ENCODE results near the gene CCDC188. TPM values are rescaled to one million over a fixed set of nuclear protein-coding genes. Genes with fewer than 3 reads are reported as not detected.
A peak's percentile ranks its signal among the peaks of the same experiment; 100 is the strongest.

Gene CCDC188
- total RNA-seq, 1 experiment from 2014 or later: not detected

DNA sequence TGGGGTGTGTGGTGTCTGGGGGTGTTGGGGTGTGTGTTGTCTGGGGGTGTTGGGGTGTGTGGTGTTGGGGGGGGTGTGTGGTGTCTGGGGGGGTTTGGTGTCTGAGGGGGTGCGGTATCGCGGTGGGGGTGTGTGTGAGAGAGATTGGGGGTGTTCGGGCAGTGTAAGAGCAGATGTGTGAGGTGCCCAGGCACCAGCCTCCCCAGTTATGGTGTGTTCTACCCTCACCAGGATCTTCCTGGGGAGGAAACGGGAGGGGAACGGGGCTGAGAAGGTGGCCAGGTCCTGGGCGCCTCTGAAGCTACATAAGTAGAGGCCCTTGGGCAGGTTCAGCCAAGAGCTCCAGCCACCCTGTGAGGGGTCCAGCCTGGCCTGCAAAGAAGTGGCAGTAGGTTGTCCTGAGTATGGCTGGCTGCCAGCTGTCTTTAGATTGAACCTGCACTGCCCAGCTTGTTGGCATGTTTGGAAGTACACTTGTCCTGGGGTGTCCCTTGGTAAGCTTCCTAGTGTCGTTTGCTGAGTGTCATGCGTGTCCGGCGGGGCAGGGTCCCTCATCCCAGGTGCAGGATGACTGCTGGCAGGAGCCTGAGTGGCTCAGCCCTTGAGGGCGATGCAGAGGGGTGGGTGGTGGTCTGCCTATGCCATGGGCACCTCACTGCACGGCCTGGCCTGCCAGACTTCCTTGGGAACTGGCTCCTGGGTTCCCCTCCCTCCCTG, 27.3 kb downstream of the CCDC188 start:
- H3K4me3 ChIP-seq: no peak overlapping the region
- DNase-seq: no peak
- no peaks in the 10 kb centered on the region for H3K27me3 ChIP-seq
- H3K36me3 ChIP-seq: peaks cover 81% of the 10 kb centered on the region
- no peaks in the 10 kb centered on the region for H3K9me3 ChIP-seq

GRCh38 chr22:20121856-20122415, 28.9 kb downstream of the CCDC188 start:
- no peak overlapping the region for H3K4me3 ChIP-seq
- H3K9me3 ChIP-seq: no peaks in the 10 kb centered on the region
- no peak for DNase-seq
- H3K36me3 ChIP-seq: peaks cover 80% of the 10 kb centered on the region
- no peaks in the 10 kb centered on the region for H3K27me3 ChIP-seq

- Histone ChIP-seq H3K27me3 (no peaks in the 10 kb centered on the region), H3K9me3 (no peaks in the 10 kb centered on the region), H3K36me3 (peaks cover 77% of the 10 kb centered on the region), H3K4me3 (peak overlapping the region; percentile 97)
- no peak for DNase-seq
Observed at GRCh38 chr22:20118300-20119020, 32.4 kb downstream of the CCDC188 start.

DNA sequence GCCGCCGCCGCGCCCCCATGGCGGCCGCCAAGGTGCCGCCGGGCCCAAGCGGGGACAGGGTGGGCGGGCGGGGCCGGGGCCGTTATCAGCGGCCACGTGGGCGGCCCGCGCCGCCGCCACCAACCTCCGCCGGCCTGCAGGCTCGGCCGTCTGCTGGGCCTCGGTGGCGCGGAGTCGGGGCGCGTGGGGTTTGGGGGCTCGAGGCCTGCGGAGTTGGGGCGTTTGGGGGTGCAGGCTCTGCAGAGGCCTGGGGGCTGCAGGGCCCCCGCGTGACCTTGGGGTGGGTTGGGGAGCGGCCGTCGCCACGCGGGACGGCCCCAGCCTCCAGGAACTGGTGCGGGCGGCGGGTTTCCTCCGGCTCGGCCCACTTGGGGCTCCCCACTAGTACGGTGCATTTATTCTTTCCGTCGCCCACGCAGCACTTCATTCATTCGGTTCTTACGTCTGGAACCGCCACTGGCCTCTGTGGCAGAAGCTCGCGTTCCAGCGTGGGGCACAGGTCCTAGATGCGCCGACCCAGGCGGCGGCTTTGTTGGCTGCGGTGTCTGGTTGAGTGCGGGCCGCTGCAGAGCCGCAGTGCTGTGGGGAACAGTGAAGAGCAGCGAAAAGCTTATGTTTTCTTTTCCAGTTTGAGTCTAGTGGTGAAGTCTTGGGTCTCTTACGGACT, 33.1 kb downstream of the CCDC188 start:
- H3K9me3 ChIP-seq: no peaks in the 10 kb centered on the region
- DNase-seq: peak; percentile 35
- H3K36me3 ChIP-seq: peaks cover 81% of the 10 kb centered on the region
- H3K27me3 ChIP-seq: no peaks in the 10 kb centered on the region
- peak overlapping the region; percentile 97 for H3K4me3 ChIP-seq

DNA sequence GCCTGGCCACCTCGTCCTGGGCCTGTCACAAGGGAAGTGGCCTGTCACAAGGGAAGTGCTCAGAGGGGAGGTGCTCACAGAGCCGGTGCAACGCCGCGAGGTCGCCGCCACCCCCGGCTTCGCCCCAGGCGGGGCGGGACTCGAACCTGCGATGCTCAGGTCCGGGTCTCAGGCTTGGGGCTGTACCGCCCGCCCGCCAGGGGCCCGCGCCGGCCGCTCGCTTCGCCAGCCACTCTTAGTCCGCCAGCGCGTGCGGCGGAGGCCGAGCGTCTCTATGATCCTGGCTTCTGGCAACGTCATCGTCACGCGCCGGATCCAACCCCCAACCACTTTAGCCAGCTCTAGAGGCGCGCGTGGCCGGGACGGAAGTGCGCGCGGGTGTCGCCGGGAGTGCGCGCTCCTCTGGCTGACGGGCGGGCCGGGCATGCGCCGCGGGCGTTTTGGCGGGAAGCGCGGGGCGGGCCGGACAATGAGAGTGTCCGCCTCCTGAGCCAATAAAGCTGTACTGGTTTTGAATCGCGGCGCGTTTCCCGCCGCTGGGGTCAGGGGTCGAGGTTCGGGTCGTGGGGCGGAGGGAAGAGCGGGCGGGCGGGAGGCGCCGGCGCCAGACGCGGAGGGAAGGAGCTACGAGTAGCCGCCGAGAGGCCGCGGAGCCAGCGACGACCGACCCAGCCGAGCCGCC, 33.8 kb downstream of the CCDC188 start, which contains the start of gene TRMT2A:
TRMT2A (minus strand) TSS at position 276 of the 682 bp plus-strand sequence. CDS start 320 bp downstream, outside the sequence.
- peak; percentile 97 for DNase-seq
- peaks cover 82% of the 10 kb centered on the region for H3K36me3 ChIP-seq

GRCh38 chr22:20116376-20116950, 34.4 kb downstream of the CCDC188 start:
- H3K9me3 ChIP-seq: no peaks in the 10 kb centered on the region
- no peak for DNase-seq
- no peaks in the 10 kb centered on the region for H3K27me3 ChIP-seq
- peak overlapping the region; percentile 97 for H3K4me3 ChIP-seq
- peaks cover 79% of the 10 kb centered on the region for H3K36me3 ChIP-seq

More for the DNA sequence above, 33.8 kb downstream of the CCDC188 start, which contains the start of gene TRMT2A:
- Histone ChIP-seq H3K9me3 (no peaks in the 10 kb centered on the region), H3K27me3 (no peaks in the 10 kb centered on the region), H3K4me3 (peak within 1 kb of the TSS; percentile 97)

DNA sequence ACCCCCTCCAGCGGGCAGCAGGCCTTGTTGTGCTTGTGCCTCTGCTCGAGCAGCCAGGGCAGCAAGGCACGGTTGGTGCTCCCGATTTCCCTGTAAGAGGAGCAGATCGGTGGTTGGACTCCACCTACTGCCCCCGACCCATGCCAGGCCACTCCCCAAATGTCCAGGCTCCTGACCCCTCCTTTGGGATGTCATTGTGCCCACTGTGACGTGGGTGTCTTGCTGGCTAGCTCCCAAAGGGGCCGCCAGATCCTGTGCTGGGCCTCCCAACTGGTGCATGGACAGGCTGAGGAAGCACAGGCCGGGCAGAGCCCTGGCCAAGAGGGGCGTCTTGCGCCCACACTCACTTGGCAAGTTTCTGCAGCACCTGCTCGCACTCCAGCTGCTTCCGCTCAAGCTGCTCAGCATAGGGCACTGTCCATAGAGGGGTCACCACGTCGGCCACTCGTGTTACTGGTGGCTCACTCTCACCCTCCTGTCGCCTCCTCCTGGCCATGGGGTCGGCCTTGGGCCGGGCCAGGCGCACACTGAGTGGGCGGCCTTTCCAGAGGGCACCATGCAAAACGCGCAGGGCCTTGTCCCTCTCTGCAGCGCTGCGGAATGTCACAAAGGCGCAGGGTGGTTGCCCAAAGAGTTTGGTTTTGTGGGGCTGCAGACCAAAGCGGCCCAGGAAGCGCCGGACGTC, 35.0 kb downstream of the CCDC188 start, which contains the start of gene RANBP1:
RANBP1 (plus strand) TSS at position 414 of the 685 bp plus-strand sequence; CDS start at position 495, 81 bp downstream.
- H3K27me3 ChIP-seq: no peaks in the 10 kb centered on the region
- peaks cover 77% of the 10 kb centered on the region for H3K36me3 ChIP-seq
- H3K4me3 ChIP-seq: peak within 1 kb of the TSS; percentile 97
- DNase-seq: no peak
- H3K9me3 ChIP-seq: no peaks in the 10 kb centered on the region

DNA sequence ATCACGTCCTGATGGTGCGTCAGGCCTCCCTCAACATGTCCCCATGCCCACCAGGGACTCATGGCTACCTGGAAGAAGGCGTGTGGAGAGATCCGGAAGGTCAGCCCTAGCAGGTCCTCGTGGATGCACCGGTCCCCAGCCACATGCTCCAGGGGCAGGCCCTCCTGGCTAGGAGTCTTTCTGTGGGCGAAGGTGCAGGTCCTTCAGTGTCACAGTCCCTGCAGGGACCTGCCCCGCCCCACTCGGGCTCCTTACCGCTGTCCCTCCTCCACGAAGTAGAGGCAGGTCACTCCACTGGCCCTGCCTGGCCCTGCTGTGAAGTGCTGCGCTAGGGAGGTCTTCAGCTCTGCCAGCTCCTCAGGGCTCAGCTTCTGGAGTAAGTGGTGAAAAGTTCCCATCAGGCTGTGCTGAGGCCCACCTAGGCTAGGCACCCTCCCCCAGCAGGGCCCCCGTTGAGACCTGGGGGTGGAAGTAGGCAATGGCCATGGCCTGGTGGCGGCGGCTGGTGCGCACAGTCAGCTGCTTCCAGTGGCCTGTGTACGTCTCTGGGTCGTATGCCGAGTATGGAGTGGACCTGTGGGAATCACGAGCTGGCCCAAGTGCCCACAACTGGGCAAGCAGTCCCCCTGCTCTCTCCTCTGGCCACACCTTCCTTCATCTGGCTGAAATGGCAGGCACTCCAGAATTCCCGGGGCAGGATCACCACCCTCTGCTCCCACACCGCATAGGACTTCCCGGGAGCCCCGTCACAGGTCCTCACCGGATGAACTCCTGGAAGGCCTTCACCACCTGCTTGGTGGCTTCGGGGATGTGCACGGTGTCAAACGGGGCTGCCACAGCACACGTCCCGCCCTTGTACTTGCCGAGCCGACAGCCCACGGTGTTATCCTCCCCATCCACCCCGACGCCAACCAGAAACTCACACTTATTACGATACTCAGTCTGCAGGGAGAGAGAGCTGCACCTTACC, 36.1 kb downstream of the CCDC188 start:
- H3K27me3 ChIP-seq: no peaks in the 10 kb centered on the region
- no peaks in the 10 kb centered on the region for H3K9me3 ChIP-seq
- DNase-seq: no peak
- no peak overlapping the region for H3K4me3 ChIP-seq
- peaks cover 77% of the 10 kb centered on the region for H3K36me3 ChIP-seq

- no peak overlapping the region for H3K4me3 ChIP-seq
- DNase-seq: no peak
- peaks cover 77% of the 10 kb centered on the region for H3K36me3 ChIP-seq
- no peaks in the 10 kb centered on the region for H3K27me3 ChIP-seq
- no peaks in the 10 kb centered on the region for H3K9me3 ChIP-seq
Observed at GRCh38 chr22:20113551-20114310, 37.1 kb downstream of the CCDC188 start.

GRCh38 chr22:20112623-20113511, 38.0 kb downstream of the CCDC188 start:
- Histone ChIP-seq H3K4me3 (no peak overlapping the region), H3K36me3 (peaks cover 75% of the 10 kb centered on the region), H3K9me3 (no peaks in the 10 kb centered on the region), H3K27me3 (no peaks in the 10 kb centered on the region)
- no peak for DNase-seq

GRCh38 chr22:20111689-20112622, 38.9 kb downstream of the CCDC188 start:
- Histone ChIP-seq H3K4me3 (no peak overlapping the region), H3K36me3 (peaks cover 80% of the 10 kb centered on the region), H3K27me3 (no peaks in the 10 kb centered on the region), H3K9me3 (no peaks in the 10 kb centered on the region)
- DNase-seq: no peak

GRCh38 chr22:20111045-20111688, 39.7 kb downstream of the CCDC188 start:
- DNase-seq: no peak
- H3K9me3 ChIP-seq: no peaks in the 10 kb centered on the region
- no peaks in the 10 kb centered on the region for H3K27me3 ChIP-seq
- no peak overlapping the region for H3K4me3 ChIP-seq
- peaks cover 85% of the 10 kb centered on the region for H3K36me3 ChIP-seq

Measured in MG63 (cell line).